Muscle of back (tissue), 11 donors: ENCODE measurements around the gene PAH. TPM values are rescaled to one million over a fixed set of nuclear protein-coding genes. Genes with fewer than 3 reads are reported as not detected.

Experiments
- DNase-seq, 3 donors: peaks; one replicate each; pipeline versions ENCODE4 v3.0.0 to v3.0.0-alpha.2; 2013
- polyA plus RNA-seq, 10 donors: library from polyadenylated mRNA; unstranded; fragments of 120-200 nt; gene quantifications; one replicate each; pipeline ENCODE4 v1.2.1, GENCODE V29; 2013; ENCODE audit not compliant: insufficient read length in 10 of 10

PAH gene
- polyA plus RNA-seq, 10 donors, result 0.29 to 0.91 TPM; not detected in 8

- DNase-seq, result peak; percentile 12 to 77 (median 56)
Measured at GRCh38 chr12:102824218-102824835, 92.7 kb downstream of the PAH start.

DNA sequence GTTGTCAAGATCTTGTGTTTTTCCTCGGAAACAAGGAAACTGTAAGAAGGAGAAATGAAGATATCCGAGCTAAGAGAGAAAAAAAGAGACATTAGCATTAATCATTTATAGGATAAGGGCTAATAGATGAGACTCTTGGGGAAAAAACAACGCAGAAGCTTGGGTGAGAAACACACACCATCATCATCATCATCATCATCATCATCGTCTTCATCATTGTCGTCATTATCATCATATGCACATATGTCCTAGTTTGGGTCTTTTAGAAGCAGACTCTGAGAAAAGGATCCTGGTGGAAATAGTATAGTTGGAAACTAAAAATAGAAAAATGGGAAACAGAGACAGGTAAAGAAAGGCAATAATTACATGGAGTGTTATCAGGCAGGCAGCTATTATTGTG lies 95.9 kb downstream of the PAH start:
- no peak for DNase-seq

- DNase-seq, result peak in 1 of 3 donors; percentile 46
Measured at GRCh38 chr12:102816816-102817434, 100.1 kb downstream of the PAH start.

DNA sequence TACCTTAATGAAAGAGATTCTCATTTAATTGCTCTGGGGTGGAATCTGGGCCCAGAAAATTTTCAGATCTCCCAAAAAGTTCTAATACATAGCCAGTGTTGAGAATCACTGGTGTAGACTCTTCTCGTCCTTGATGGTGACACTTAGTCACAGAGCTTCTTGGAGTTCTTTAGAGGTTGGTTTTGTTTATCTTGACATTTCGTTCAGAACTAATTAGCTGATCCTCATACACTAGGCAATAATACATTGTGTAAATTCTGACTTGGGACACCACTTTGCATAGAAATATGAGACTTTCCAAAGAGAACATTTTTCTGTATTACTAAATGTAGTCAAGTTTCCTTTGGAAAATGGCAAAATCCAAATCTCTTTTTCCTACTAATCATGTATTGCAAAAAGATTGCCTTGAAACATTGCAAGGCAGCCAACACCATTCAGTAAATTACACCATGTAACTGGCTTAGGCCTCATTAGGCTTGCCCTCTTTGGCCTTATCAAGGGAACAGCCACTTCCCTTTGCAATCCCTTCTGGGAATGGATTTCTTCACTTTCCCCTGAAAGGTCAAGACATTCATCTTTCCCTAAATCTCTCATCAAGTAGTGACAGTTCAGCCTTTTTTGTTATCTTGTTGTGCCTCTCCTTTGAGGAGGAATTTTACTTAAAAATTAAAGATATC lies 102.2 kb downstream of the PAH start:
- DNase-seq, result no peak

DNA sequence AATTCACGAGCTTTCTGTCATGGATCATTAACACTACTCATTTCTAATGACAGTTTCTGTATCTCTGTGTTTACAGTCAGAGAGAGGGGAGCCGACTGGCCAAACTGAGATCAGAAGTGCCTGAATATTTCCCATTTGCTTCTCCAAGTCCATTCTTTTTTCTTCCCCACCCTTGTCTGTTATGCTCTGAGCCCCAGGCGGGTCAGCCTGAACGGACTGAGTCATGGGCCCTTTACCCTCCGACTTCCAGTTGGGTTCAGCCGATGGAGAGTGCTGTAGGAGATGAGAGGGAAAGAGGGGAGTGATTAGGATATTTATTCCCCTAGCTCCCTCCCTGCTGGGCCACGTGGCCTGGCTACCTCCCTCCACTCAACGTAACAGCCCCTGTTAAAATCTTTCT lies 104.7 kb downstream of the PAH start:
- no peak for DNase-seq

DNA sequence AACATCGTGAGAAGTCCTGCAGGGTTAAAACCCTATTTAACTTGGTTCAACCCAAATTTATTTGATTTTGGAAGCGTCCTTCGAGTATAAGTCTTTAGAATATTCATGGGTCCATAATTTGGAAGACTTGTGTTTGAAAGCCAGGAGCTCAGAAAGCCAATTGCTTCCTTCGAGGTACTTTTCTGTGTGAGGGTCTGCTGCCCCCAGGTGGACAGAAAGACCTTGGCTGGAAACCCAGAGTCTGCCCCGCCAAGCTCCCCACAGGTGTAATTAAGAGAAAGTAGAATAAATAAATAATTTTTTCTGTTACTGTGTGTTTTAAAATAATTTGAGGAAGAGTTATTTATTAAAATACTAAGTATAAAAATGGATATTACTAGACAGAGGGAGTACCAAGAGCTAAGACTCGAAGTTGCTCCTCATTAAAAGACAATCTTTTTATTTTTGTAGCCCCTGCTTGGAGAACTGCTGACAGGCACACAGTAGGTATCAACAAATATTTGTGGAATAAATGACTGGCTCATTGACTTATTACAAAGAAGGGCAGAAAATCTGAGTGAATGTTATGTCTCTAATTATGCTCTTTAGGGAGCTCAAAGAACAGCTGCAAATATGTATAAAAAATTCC lies 105.8 kb downstream of the PAH start:
- peak in 1 of 3 donors; percentile 46 for DNase-seq

DNA sequence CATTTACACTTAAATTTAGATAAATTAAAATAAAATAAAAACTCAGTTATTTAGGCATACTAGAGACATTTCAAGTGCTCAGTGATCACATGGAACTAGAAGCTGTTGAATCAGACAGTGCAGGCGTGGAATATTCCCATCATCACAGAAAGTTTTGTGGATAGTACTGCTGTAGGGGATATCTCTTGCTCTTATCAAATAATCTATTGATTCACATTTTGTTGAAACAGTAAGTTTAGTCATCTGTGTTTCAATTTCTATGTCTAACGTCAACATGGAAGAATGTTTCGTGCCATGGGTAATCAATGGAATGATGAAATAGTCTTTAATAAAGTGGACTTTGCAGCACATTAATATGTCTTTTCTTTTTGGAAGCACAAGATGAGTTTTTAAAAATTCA lies 108.6 kb downstream of the PAH start:
- no peak for DNase-seq

DNA sequence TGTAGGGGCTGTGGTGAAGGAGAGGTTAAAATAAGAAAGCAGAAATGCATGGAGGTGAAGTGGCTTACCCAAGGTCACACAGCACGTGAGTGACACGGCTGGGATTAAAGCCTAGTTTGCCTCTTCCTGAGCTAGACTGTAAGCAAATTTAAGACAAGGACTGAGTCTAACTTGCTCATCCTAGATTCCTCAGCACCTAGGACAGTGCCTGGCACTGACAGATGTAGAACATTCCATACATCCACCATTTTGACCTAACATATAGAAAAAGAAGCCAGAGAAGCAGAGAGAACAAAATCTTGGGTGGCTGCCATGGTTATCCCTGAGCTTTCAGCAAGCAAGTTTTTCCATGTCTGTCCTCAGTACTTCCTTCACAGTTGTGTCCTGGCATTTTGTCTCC lies 110.5 kb downstream of the PAH start:
- peak in 1 of 3 donors; percentile 13 for DNase-seq

DNA sequence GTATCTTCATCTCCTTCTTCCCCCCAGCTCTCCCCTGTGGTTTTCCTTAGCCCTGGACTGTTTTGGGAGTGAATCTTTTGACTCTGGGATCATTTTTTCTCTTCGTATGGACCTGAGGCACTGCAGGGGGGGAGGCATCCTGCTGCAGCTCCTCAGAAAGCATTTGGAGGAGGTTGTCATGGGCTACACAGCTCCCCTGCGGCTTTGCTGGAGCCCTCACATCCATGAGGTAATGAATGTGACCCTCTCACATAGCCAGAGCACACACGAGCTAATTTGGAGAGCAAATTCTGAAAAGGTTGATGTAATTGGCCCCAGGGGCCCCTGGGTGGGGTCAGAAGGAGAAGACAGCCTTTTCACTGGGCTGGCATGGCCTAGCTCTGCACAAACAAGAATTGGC lies 110.9 kb downstream of the PAH start:
- DNase-seq, result no peak

DNA sequence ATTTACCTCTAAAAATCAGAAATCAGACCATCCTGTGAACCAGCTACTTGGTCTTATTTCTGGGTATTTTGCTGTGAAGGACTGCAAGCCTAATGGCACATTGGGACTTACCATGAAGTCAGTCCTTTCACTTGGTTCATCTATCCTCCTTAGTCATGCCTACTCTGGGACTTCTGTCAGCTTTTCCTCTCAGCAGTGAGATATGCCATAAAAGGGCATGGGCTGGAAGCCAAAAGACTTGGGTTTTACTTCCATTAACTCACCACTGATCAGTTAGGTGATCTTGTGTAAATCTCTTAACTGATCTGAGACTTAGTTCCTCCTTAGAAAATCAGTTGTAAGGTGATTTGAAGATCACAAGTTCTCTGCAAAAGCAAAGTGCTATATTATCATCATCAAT lies 116.5 kb downstream of the PAH start:
- DNase-seq, result no peak

DNA sequence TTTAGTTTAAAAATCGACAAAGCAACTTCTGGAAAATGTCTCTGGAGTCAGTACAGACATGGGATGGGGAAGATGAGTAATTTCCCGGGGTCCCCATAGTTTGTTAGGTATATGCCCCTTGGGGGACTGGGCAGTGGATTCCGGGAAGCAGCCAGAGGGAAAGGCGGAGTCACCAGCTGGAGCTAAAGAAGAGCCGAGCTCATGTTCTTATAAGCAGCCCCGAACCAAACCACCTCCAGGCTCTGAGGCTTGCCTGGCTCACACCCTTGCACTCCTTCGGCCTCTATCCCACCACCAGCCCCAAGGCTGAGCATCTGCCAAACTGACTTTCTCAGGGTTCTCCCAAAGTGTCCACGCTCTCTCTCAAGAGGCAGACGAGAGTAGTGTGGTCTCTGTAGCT lies 117.8 kb downstream of the PAH start:
- DNase-seq, result peak in 1 of 3 donors; percentile 26

DNA sequence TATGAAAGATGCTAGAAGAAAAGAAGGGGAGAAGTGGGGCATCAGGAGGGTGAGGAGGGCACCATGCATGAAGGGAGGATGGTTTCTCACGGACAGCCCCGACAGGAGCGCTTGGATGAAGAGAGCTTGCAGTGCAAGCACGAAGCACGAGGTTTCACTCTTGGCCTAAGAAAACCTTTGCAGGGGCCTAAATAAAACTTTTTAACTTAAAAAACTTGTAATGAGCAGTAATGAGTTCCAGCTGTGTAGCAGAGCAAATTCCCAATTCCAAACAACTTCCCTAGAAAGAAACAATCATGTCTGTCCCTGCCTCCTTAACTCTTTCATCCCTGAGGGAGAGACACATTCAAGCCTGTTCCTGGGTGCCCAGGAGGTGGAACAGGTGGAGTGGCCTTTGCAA lies 119.5 kb downstream of the PAH start:
- peak; percentile 49 to 74 (median 57) for DNase-seq

DNA sequence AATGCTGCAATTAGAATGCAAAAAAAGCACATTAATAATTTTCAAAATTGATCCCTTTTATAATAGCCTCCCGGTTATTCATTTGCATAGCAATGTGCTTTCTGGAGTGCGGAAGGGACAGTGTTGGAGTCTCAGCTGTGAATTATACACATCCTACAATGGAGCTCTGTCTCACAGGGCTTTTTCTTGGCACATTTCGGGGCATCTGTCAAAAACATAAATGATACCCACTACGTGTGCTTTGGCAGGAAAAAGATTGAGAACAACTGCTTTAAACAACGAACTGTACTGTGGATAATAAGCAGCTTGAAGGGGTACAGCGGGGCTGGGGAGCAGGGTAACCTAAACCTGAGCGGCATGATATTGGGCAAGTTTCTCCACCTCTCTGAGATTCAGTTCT lies 123.1 kb downstream of the PAH start:
- DNase-seq, result no peak

Other genes starting within 250 kb of the PAH start
- under 1 TPM in 3 of 10 donors, not detected in 7; 0.05 to 0.22 (median 0.16) TPM for gene ASCL1, start 40.4 kb upstream of the PAH start, polyA plus RNA-seq